MM.1S (cell line): ENCODE results near the gene GMPR.

Experiments used
- DNase-seq: peaks from one replicate; pipeline ENCODE4 v3.0.0-alpha.2; 2015
- H2AFZ ChIP-seq: fragments of 300-600 bp; sonication (generic); 2 replicates; pipeline ENCODE4 v1.6.0; 2016; ENCODE audit warnings: antibody characterized with exemption, low read length
- H3F3A ChIP-seq: fragments of 300-600 bp; sonication (generic); 2 replicates; pipeline ENCODE4 v1.6.1; 2016; ENCODE audit warnings: mild to moderate bottlenecking, antibody characterized with exemption, low read length, moderate library complexity, mixed read lengths; ENCODE audit not compliant: insufficient read depth
- H3K27ac ChIP-seq: fragments of 300-600 bp; sonication (generic); 2 replicates; pipeline ENCODE4 v1.5.1; 2016; ENCODE audit warnings: mild to moderate bottlenecking, low read length
- H3K27me3 ChIP-seq: fragments of 300-600 bp; sonication (generic); replicated peaks from 2 replicates; pipeline ENCODE4 v1.6.0; 2016; ENCODE audit warnings: low read length; ENCODE audit not compliant: insufficient read depth
- H3K36me3 ChIP-seq: fragments of 300-600 bp; sonication (generic); replicated peaks from 2 replicates; pipeline ENCODE4 v1.6.1; 2016; ENCODE audit warnings: mild to moderate bottlenecking, low read length, mixed read lengths; ENCODE audit not compliant: insufficient read depth
- H3K4me1 ChIP-seq: fragments of 300-600 bp; sonication (generic); 2 replicates; pipeline ENCODE4 v1.6.1; 2016; ENCODE audit warnings: low read length, mixed read lengths
- H3K4me2 ChIP-seq: fragments of 300-600 bp; sonication (generic); 2 replicates; pipeline ENCODE4 v1.6.0; 2016; ENCODE audit warnings: low read depth, low read length
- H3K4me3 ChIP-seq: fragments of 300-600 bp; sonication (generic); 2 replicates; pipeline ENCODE4 v1.5.1; 2016; ENCODE audit warnings: low read length, mixed read lengths
- H3K79me2 ChIP-seq: fragments of 300-600 bp; sonication (generic); 2 replicates; pipeline ENCODE4 v1.6.1; 2016; ENCODE audit warnings: mixed run types, low read length, mixed read lengths
- H3K9ac ChIP-seq: fragments of 300-600 bp; sonication (generic); 2 replicates; pipeline ENCODE4 v1.6.1; 2016; ENCODE audit warnings: low read length, mixed read lengths
- H3K9me2 ChIP-seq: fragments of 300-600 bp; sonication (generic); replicated peaks from 2 replicates; pipeline ENCODE4 v1.6.1; 2016; ENCODE audit warnings: mild to moderate bottlenecking, low read length, mixed read lengths; ENCODE audit not compliant: insufficient read depth
- H3K9me3 ChIP-seq: fragments of 300-600 bp; sonication (generic); replicated peaks from 2 replicates; pipeline ENCODE4 v1.6.1; 2016; ENCODE audit warnings: mild to moderate bottlenecking, low read length, mixed read lengths; ENCODE audit not compliant: insufficient read depth
- H4K20me1 ChIP-seq: fragments of 300-600 bp; sonication (generic); 2 replicates; pipeline ENCODE4 v1.6.1; 2016; ENCODE audit warnings: mild to moderate bottlenecking, low read length, moderate library complexity, mixed read lengths; ENCODE audit not compliant: insufficient read depth
- CTCF ChIP-seq: fragments of 300-600 bp; sonication (generic); IDR thresholded peaks from 2 replicates; pipeline ENCODE4 v1.5.1; 2016; ENCODE audit warnings: antibody characterized with exemption, low read length, mixed read lengths
- EZH2 ChIP-seq: fragments of 300-600 bp; sonication (generic); optimal IDR thresholded peaks from 2 replicates; pipeline ENCODE3; 2017; ENCODE audit warnings: low read depth, mild to moderate bottlenecking, antibody characterized with exemption, low read length, mixed read lengths
- EZH2phosphoT487 ChIP-seq: fragments of 300-600 bp; sonication (generic); IDR thresholded peaks from 2 replicates; pipeline ENCODE4 v1.6.1; 2018; ENCODE audit warnings: antibody characterized with exemption, low read length

The GMPR gene

GRCh38 chr6:16302721-16303552 lies 64.5 kb downstream of the GMPR start:
- no peak overlapping the region for H2AFZ ChIP-seq

GRCh38 chr6:16305246-16305725 lies 66.9 kb downstream of the GMPR start:
- Histone ChIP-seq H2AFZ (no peak overlapping the region), H3F3A (no peaks in the 10 kb centered on the region), H3K27me3 (no peaks in the 10 kb centered on the region), H3K4me3 (no peak overlapping the region), H3K36me3 (no peaks in the 10 kb centered on the region), H3K27ac (no peak overlapping the region), H4K20me1 (no peaks in the 10 kb centered on the region), H3K9me2 (no peaks in the 10 kb centered on the region), H3K4me1 (peaks cover 12% of the 10 kb centered on the region), H3K79me2 (no peaks in the 10 kb centered on the region), H3K4me2 (no peak overlapping the region), H3K9ac (no peak overlapping the region), H3K9me3 (no peaks in the 10 kb centered on the region)
- DNase-seq = no peak
- TF ChIP-seq CTCF (no peak), EZH2 (no peak), EZH2phosphoT487 (no peak)

More at GRCh38 chr6:16302721-16303552, 64.5 kb downstream of the GMPR start:
- Histone ChIP-seq H3K4me1 (peaks cover 12% of the 10 kb centered on the region), H3K9ac (no peak overlapping the region), H3K9me3 (no peaks in the 10 kb centered on the region), H4K20me1 (no peaks in the 10 kb centered on the region), H3K4me2 (no peak overlapping the region), H3K36me3 (no peaks in the 10 kb centered on the region), H3K9me2 (no peaks in the 10 kb centered on the region), H3F3A (no peaks in the 10 kb centered on the region), H3K27me3 (no peaks in the 10 kb centered on the region), H3K27ac (no peak overlapping the region), H3K4me3 (no peak overlapping the region), H3K79me2 (no peaks in the 10 kb centered on the region)
- TF ChIP-seq CTCF = no peak
- no peak for TF ChIP-seq EZH2phosphoT487
- no peak for TF ChIP-seq EZH2
- DNase-seq = no peak

GRCh38 chr6:16305788-16306187 lies 67.4 kb downstream of the GMPR start:
- Histone ChIP-seq H3K4me1 (peaks cover 12% of the 10 kb centered on the region), H2AFZ (no peak overlapping the region), H3K36me3 (no peaks in the 10 kb centered on the region), H3K79me2 (no peaks in the 10 kb centered on the region), H3K27me3 (no peaks in the 10 kb centered on the region), H3K9me3 (no peaks in the 10 kb centered on the region), H3K9ac (no peak overlapping the region), H3K9me2 (no peaks in the 10 kb centered on the region), H4K20me1 (no peaks in the 10 kb centered on the region), H3F3A (no peaks in the 10 kb centered on the region), H3K4me2 (no peak overlapping the region), H3K4me3 (no peak overlapping the region), H3K27ac (no peak overlapping the region)
- DNase-seq = no peak
- TF ChIP-seq EZH2phosphoT487 = no peak
- no peak for TF ChIP-seq CTCF
- no peak for TF ChIP-seq EZH2
